A673 (cell line): ENCODE data around the gene PBX1. TPM values are rescaled to one million over a fixed set of nuclear protein-coding genes. Genes with fewer than 3 reads are reported as not detected.

Experiments used
- BruUV-seq: library from RNA; stranded (reverse); fragments of 400-500 nt; replicated peaks from 2 replicates; lab custom pipeline; 2021; lab: Mats Ljungman, UMichigan
- CTCF ChIA-PET: fragments of 300-600 bp; sonication (Branson Sonifier 250); formaldehyde crosslinking; loops from one replicate; lab custom pipeline; 2022; ENCODE audit warnings: antibody characterized with exemption; lab: Charles Lee
- POLR2A ChIA-PET: fragments of 300-600 bp; sonication (Branson Sonifier 250); formaldehyde crosslinking; loops from one replicate; lab custom pipeline; 2022; ENCODE audit warnings: antibody characterized with exemption; ENCODE audit not compliant: low non-redundant PET; lab: Charles Lee
- DNase-seq: peaks from one replicate; pipeline ENCODE4 v3.0.0-alpha.2; 2015; ENCODE audit warnings: low spot score
- H3K27ac ChIP-seq: fragments of 200-600 bp; sonication (generic); 2 replicates; pipeline ENCODE4 v1.5.1; 2016; ENCODE audit warnings: mixed run types, low read depth, mild to moderate bottlenecking, mixed read lengths, antibody characterized with exemption, low read length; ENCODE audit not compliant: poor library complexity, severe bottlenecking
- H3K27me3 ChIP-seq: fragments of 200-600 bp; sonication (generic); replicated peaks from 2 replicates; pipeline ENCODE4 v1.6.1; 2017; ENCODE audit warnings: mixed run types, low read depth, mild to moderate bottlenecking, mixed read lengths, antibody characterized with exemption, low read length; ENCODE audit not compliant: insufficient read depth, poor library complexity
- H3K36me3 ChIP-seq: fragments of 200-600 bp; sonication (generic); 2 replicates; pipeline ENCODE4 v1.6.1; 2016; ENCODE audit warnings: mixed run types, mild to moderate bottlenecking, mixed read lengths, antibody characterized with exemption, low read length; ENCODE audit not compliant: insufficient read depth, poor library complexity, severe bottlenecking
- H3K4me1 ChIP-seq: fragments of 200-600 bp; sonication (generic); 2 replicates; pipeline ENCODE4 v1.6.1; 2017; ENCODE audit warnings: mixed run types, mild to moderate bottlenecking, mixed read lengths, antibody characterized with exemption, low read length; ENCODE audit not compliant: insufficient read depth, poor library complexity, severe bottlenecking
- H3K4me3 ChIP-seq: fragments of 200-600 bp; sonication (generic); 2 replicates; pipeline ENCODE4 v1.5.1; 2016; ENCODE audit warnings: low read depth, mixed run types, mild to moderate bottlenecking, mixed read lengths, low read length; ENCODE audit not compliant: poor library complexity, severe bottlenecking
- H3K9me3 ChIP-seq: fragments of 200-600 bp; sonication (generic); 2 replicates; pipeline ENCODE4 v1.6.1; 2016; ENCODE audit warnings: mixed run types, low read depth, mild to moderate bottlenecking, mixed read lengths, antibody characterized with exemption, low read length; ENCODE audit not compliant: poor library complexity, severe bottlenecking
- EZH2 ChIP-seq: fragments of 200-600 bp; sonication (generic); IDR thresholded peaks from 2 replicates; pipeline ENCODE4 v1.6.1; 2017; ENCODE audit warnings: borderline replicate concordance, low read depth, mild to moderate bottlenecking, mixed read lengths, antibody characterized with exemption, low read length; ENCODE audit not compliant: poor library complexity, severe bottlenecking
- intact Hi-C: fragments of 100-400 bp; cut with micrococcal nuclease; formaldehyde crosslinking; loops from one replicate; pipeline ENCODE4 v1.10.0; 2022; ENCODE audit not compliant: unreplicated experiment
- total RNA-seq: library from RNA; stranded (reverse); gene quantifications from 2 replicates; pipeline ENCODE4 v1.2.3, GENCODE V29; 2021
- TF ChIP-seq, protein P1 (sequence below): fragments of 300-800, 200-600 bp; sonication (generic); conservative IDR thresholded peaks from 2 replicates; pipeline ENCODE4 v1.5.1; 2017; ENCODE audit warnings: low read depth, mild to moderate bottlenecking, antibody characterized with exemption, low read length, moderate library complexity, mixed read lengths

PBX1 gene
- total RNA-seq, 1 experiment from 2014 or later = 51.5 TPM

- no TSS peak for BruUV-seq
- no peak overlapping the region for H3K27ac ChIP-seq
- no peaks in the 10 kb centered on the region for H3K9me3 ChIP-seq
- ChIA-PET CTCF (no interaction called here), POLR2A (no interaction called here)
- H3K4me3 ChIP-seq = no peak overlapping the region
- TF ChIP-seq, protein P1, sequence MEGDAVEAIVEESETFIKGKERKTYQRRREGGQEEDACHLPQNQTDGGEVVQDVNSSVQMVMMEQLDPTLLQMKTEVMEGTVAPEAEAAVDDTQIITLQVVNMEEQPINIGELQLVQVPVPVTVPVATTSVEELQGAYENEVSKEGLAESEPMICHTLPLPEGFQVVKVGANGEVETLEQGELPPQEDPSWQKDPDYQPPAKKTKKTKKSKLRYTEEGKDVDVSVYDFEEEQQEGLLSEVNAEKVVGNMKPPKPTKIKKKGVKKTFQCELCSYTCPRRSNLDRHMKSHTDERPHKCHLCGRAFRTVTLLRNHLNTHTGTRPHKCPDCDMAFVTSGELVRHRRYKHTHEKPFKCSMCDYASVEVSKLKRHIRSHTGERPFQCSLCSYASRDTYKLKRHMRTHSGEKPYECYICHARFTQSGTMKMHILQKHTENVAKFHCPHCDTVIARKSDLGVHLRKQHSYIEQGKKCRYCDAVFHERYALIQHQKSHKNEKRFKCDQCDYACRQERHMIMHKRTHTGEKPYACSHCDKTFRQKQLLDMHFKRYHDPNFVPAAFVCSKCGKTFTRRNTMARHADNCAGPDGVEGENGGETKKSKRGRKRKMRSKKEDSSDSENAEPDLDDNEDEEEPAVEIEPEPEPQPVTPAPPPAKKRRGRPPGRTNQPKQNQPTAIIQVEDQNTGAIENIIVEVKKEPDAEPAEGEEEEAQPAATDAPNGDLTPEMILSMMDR = no peak
- TF ChIP-seq EZH2 = no peak
- no peaks in the 10 kb centered on the region for H3K36me3 ChIP-seq
- no peak for DNase-seq
- intact Hi-C loops = no loop called here
- H3K4me1 ChIP-seq = no peaks in the 10 kb centered on the region
- H3K27me3 ChIP-seq = no peaks in the 10 kb centered on the region
These were observed 124.3 kb downstream of the PBX1 start for GRCh38 chr1:164683235-164683634.

DNA sequence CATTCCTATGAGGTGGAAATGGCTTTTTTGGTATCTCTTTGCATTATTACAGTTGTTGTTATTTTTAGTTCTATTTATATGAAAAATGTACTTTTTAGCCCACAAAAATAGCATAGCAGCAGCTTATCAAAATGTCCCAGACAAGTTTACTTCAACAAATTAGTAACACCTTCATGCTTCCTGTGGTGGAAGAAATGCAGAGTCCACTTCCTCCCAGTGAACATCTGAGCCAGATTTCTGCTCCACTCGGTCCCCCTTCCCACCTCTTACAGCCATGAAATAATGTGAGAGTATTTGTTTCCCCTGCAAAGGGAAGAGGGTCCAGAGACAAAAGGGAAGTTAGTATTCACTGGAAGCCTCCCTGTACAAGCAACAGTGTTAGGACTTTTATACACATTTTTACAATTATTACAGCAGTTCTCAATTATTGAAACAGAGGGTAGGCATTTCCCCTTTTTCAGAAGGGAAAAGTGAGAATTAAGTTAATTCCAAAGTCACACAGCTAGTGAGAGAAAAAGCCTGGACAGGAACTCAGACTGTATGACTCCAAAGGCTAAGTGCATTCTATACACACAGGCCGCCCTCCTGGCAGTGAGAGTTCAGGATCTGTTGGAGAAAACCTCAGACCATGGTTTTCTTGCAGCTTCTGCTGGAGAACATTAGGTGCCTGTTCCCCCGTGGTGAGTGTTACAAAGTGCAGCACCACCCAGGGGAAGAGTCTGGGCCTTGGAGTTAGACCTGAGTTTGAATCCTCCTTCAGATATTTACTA is 126.5 kb downstream of the PBX1 start:
- peaks cover 4% of the 10 kb centered on the region for H3K4me1 ChIP-seq
- TF ChIP-seq, protein P1 = no peak
- H3K4me3 ChIP-seq = no peak overlapping the region
- no peaks in the 10 kb centered on the region for H3K36me3 ChIP-seq
- no peaks in the 10 kb centered on the region for H3K9me3 ChIP-seq
- no TSS peak for BruUV-seq
- intact Hi-C loops = no loop called here
- DNase-seq = no peak
- CTCF ChIA-PET = no interaction called here
- no peaks in the 10 kb centered on the region for H3K27me3 ChIP-seq
- H3K27ac ChIP-seq = no peak overlapping the region
- POLR2A ChIA-PET = no interaction called here

DNA sequence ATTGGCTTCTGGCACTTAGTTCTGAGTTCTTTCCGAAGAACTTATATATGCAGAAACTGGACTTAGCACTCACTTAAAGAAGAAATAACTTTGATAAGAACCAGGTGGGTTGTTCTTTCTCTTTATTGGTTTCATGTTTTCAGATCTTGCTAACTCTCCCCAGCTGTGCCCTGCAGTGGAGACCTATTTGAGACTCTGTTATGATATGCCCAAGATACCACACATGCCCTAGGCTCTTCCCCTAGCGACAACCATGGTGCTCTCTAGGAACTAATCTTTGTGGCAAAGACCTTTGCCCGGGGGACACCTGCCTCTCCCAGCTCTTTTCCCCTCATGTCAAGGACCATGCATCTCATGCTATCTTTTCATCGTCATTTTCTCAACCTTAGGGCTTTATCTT is 128.8 kb downstream of the PBX1 start:
- TF ChIP-seq, protein P1 = no peak
- TF ChIP-seq EZH2 = no peak
- Histone ChIP-seq H3K27ac (no peak overlapping the region), H3K4me1 (peaks cover 4% of the 10 kb centered on the region), H3K9me3 (no peaks in the 10 kb centered on the region), H3K36me3 (no peaks in the 10 kb centered on the region), H3K4me3 (no peak overlapping the region), H3K27me3 (no peaks in the 10 kb centered on the region)
- CTCF ChIA-PET = no interaction called here
- POLR2A ChIA-PET = no interaction called here
- no peak for DNase-seq
- BruUV-seq = no TSS peak
- intact Hi-C loops = no loop called here
